NCI-H2227 treated with DMSO at 0.1 percent for 48 hours (cell line): Measurements from ENCODE around the gene DNAJC25.

Experiments
- DNase-seq: peaks from one replicate; lab custom pipeline; 2025; lab: John Stamatoyannopoulos, UW

The DNAJC25 gene

DNA sequence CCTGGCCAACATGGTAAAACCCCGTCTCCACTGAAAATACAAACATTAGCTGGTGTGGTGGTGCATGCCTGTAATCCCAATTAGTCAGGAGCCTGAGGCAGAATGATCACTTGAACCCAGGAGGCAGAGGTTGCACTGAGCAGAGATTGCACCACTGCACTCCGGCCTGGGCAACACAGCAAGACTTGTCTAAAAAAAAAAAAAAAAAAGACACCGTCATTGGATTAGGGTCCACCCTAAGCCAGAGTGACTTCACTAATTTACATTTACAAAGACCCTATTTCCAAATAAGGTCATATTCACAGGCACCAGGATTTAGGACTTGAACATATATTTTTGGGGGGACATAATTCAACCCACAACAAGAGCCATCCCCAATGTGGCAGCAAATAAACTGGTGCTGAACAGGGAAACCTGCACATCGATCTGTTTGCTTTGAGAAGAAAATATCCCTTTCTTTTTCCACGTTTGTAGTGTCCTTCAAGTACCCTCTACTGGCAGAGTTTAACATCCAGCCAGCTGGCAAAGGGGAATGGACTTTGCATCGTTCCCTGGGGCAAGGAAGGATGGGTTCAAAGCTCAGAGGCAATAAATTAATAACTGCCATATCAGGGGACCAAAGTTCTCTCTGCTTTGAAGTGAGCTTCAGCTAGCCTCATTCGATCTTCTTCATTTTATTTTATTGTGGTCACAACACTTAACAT lies 3.7 kb upstream of the DNAJC25 start:
- no peak for DNase-seq

DNA sequence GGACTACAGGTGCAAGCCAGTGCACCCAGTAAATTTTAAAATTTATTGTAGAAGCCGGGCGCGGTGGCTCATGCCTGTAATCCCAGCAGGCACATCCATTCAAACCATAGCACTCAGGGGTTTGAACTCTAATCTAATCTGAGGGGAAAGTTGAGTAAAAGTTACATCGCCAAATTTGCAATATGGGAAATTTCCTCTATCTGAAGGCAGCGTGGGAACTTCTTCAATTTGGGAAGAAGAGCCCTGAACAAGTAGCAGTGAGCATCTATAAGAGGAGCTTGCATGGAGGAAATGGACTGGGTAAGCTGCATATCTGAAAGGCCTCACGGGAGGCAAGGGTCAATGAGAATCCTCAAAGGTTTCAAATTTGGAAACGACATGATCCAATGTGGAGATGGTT lies 2.7 kb upstream of the DNAJC25 start:
- DNase-seq, result no peak

DNA sequence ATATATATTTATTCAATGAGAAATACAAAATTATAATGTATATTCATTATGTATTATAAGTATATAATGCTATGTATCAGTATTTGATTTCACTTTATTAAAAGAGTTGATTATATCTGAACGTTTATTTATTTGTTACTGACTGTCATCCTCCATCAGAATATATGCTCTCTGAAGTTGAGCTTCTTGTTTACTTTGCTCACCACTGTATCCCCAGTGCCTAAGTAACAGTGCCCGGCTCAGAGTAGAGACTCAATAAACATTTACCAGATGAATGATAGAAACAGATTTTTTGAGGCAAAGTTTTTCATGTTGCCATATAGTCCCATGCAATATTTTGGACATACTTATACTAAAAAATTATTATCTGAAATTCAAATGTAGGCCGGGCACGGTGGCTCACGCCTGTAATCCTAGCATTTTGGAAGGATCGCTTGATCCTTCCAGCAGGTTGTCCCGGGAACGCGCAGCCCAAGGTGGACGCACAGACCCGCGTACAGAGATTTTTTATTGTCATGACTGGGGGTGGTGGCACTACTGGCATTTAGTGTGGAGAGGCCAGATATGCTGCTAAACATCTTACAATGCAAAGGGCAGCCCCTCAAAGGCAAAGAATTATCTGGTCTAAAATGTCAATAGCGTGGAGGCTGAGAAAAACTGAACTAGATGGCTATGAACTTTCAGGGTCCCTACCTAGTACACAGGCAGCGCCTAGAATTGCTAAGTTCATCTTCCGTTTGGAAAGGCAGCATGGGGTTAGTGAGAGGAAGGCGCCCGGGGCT lies 761 bp upstream of the DNAJC25 start:
- DNase-seq, result no peak

DNA sequence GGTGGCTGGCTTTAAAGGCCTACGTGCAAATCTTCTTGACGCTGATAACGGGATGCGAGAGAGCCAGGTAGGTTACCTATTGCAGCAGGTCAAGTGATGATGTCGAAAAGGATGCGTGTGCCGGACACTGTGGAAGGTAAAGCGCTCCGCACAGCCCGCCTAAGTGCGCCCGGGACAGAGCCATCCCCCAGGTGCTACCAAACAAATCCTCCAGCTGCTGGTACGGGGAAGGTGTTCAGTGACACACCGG lies 245 bp upstream of the DNAJC25 start:
- DNase-seq, result no peak

DNA sequence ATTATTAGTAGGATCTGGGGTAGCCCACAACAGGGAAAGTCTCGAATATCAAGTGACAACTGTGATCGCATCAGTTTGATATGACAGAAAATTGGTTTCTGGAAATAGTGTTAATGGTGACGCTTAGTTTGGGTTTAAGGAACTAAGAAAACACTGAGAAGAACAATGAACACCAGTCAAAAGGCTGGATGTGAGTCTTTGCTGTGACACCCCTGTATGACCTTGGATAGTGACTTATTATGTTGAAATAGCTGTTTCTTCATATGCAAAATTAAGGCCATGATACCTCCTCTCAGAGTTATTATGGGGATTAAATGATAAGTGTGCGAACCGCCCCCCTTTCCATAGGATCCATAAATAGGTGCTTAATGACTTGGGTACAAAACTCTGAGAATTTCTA lies 926 bp downstream of the DNAJC25 start:
- DNase-seq, result no peak

DNA sequence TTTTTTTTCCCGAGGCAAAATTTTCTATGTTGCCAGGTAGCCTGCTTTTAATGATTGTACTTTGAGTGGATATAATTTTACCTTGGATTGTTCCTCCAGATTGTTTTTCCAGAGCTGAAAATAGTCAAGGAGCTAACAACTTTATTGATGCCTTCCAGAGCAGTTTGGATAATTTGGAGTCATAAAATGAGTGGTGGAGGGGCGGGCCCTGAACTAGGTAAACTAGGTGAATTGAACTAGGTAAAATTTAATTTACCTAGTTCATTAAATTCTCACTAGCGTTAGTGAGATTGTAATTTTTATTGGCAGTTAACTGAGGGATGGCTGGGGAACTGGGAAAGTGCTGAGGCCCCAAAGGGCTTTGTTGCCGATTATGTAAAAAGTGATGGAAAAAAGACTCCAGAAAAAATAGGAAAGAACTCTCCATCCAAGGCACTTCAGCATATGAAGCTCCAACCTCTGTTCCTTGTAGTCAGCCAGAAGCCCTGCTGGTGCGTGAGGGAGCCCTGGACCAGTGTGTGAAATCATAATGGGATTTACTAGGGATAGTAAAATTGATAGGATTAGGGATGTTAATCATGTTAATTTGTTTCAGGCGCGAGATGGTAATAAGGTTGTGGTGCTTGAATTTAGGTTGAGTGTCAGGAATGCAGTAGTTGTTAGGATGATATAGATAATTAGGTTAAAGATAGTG lies 1.7 kb downstream of the DNAJC25 start:
- no peak for DNase-seq

DNA sequence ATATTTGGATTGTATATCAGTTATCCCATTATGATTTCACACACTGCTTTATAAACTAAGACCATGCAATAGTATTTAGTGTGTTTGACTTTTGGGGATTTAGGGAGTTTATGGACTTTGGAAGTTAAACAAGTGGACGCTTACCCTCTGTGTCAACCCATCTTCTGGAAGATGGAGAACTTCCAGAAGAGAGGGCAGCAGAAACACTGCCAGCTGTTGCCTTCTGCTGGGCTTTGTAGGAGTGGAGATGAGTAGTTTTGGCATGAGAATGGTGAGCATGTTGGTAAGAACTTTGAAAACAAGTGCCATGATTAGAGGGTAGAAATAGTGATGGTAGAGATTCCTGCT lies 2.2 kb downstream of the DNAJC25 start:
- DNase-seq, result no peak

DNA sequence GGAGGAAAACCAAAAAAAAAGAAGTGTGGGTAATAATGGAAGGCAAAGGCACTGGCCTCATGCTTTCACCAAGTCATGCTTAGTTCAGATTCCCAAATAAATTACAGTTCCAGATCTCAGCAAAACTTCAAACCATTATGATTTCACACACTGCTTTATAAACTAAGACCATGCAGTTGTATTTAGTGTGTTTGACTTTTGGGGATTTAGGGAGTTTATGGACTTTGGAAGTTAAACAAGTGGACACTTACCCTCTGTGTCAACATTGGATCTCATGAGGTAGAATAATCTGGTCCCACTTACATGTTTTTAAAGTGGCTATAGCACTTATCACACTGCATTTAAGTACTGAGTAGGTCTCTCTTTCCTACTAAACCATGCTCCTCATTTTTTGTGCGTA lies 3.7 kb downstream of the DNAJC25 start:
- DNase-seq, result no peak

DNA sequence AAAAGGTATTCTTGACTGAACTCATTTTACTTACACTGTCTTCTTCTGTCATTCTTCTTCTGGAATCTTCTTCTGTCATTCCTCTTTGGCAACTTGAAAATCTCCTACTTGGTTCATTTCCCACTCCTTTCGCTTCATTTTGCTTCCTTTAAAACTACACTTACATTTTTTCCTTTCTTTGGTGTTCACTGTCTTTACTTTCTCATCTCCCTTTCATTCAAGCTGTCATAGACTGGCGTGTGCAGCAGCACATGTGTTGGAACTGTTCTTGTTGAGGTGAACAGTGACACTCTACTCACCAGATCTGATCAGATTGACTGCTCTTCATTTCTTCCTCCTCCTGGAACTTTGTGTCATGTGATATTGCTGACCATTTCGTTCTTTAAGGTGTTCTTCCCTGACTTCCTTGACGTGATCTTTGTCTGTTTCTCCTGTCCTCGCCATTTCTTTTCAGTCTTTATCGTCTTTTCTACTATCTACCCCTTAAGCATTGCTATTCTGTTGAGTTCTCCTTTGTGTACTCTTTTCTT lies 6.4 kb downstream of the DNAJC25 start:
- DNase-seq, result no peak

DNA sequence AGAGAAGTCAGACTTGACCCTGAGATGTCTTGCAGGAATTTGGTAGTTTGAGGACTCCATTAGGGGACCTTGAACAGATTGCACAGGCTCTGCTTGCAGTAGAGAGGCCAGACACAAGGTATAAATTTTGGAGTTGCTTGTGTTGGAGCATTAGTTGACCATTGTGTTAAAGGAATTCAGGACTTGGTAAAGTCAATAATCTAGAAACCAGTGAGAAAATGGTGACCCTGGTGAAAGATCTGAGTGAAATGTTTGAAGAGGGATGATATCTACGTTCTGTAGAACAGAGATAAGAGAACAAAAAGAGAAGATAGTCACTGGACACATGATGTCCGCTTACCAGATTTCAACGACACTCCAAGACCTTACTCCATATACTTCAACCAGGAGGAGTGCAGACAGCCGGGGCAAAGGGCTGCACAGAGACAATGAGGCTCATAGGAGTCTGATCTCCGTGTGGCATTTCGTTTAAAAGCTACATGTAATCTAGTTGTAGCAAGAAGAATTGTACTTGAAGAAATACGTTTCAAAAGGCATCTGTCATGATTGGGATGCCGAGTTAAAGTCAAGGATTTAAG lies 13.2 kb downstream of the DNAJC25 start:
- DNase-seq, result no peak

DNA sequence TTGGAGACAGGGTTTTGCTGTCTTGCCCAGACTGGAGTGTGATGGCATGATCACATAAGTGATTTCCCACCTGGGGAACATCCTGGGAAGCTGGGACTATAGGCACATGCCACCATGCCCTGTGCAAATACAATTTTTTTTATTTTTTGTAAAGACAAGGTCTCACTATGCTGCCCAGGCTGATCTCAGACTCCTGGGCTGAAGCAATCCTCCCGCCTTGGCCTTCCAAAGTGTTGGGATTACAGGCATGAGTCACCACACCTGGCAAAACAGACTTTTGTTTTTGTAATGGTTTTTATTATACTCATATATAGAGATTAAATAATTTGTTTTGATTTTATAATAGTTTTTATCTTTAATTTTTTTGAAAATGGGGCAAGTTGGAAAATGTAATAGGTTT lies 14.7 kb downstream of the DNAJC25 start:
- DNase-seq, result no peak

DNA sequence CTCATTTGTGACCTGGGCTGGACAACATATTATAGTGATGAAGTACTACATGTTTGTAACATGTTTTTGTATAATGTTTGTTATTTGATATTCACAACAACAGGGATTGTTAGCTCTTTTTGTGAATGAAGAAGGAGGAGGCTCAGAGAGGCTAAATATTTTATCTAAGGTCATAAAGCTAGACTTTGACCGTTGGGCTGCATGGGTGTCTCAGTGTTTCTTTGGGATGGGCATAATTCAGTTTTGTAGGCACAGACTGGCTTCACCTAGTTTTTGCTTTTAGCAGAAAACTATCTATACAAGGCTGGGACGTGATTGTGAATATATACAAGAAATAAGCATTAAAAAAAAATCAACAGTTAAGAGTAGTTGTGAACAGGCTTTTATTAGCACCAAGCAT lies 15.3 kb downstream of the DNAJC25 start:
- no peak for DNase-seq

DNA sequence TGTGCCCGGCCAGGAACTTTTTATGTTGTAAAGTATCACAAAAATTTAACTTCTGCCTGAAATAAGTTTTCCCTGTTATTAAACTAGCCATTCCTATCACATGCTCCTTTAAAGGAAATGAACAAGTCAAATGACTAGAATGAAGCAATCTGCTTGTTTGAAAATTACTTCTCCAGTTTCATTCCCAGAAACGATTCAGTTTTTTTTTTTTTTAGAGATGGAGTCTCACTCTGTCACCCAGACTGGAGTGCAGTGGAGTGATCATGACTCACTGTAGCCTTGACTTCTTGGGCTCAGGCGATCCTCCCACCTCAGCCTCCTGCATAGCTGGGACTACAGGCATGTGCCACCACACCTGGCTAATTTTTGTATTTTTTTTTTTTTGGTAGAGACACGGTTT lies 16.9 kb downstream of the DNAJC25 start:
- no peak for DNase-seq

DNA sequence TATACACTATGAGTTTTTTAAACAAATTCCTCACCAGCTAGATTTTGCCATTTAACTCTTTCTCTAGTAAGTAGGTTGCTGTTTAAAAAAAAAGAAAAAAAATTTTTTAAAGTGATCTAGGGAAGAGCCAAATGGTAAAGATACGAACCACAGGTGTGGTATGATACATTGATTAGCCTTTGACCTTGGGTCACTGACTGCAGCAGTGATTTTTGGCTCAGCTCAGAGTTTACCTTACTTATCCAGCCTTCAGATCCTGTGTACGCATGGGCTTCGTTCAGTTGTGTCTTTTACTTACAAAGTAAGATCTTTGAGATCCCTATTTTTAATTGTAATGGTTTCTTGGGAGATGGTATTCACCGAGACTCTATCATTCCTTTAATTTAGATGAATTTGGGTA lies 17.9 kb downstream of the DNAJC25 start:
- DNase-seq, result no peak

DNA sequence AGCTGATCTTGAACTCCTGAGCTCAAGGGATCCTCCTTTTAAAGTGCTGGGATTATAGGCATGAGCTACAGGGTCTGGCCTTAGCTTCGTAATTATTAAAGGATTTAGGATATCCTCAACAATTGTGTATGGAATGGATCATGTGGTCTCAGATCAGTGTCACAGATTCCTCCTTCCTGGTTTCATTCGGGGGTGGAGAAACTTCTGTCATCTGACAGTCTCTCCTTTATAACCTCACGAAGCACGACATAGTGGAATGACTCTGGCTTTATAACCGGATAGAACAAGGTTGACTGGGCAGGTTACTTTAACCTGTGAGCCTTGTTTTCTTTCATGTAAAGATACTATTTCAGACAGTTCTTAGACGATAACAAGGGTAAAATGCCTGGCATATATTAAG lies 25.9 kb downstream of the DNAJC25 start:
- DNase-seq, result no peak

DNA sequence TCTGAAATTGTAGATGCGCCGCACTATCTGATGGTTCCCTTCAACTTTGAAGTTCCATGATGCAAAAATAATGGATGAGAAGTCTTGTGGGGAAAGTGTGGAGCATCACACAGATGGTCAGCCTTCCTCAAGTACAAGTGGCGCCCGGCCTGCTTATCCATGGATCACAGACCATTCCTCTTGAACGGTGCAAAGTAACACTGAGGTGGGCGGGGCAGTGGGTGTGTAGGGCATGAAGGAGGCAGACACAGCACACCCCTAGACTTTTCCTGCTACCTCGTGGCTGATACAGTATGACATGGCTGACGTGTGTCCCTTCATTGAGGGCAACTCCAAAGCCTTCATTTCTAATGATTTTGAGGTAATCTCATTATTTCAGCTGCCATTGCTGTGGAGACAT lies 27.8 kb downstream of the DNAJC25 start:
- DNase-seq, result no peak

DNA sequence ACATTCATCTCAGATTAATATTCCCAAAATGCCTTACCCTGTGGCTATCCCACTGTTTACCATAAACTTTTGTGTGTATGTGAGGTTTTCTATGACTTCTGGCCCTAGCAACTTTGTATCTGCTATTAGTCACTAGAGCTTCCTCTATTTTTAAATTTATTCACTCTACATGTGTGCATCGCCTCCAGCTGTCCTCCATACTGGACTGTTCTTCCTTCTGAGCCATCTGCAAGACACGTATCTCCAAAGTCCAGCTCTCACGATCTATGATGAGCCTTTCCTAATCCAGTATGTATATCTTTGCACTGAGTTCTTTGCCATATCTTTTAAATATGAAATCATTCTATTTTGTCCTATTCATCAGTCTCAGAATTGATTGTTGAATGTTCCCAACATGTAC lies 28.6 kb downstream of the DNAJC25 start:
- DNase-seq, result no peak

DNA sequence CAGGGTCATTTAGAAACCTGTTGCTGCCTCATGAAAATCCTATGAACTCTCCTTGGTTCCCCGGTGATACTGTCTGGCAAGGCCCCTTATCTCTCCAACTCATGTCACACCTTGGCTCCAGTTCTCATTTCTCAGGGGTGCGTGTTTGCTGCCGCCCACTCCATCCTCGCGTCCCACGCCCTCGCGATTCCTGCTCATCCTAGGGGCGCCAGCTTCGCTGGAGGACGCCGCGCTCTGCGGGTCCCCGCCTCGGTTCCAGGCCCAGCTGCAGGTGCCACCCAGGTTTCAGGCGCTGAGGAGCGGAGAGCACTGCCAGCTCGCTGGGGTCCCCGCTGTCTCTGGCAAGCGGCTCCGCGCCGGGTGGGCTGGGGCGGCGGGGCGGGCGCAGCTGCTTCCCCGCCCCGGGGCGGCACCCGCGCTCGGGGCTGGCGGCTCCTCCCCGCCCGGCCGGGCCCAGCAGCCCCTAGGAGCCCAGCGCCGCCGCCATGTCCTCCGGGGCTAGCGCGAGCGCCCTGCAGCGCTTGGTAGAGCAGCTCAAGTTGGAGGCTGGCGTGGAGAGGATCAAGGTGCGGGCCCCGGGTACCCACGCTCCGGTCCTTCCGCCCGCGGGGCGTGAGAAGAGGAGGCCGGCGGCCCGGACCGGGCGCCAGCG lies 30.1 kb downstream of the DNAJC25 start, which contains the start of gene GNG10:
Gene GNG10 (plus strand): TSS at position 456 of the 652 bp plus-strand sequence. CDS start 30 bp downstream, at position 486.
- DNase-seq, result peak; percentile 32

DNA sequence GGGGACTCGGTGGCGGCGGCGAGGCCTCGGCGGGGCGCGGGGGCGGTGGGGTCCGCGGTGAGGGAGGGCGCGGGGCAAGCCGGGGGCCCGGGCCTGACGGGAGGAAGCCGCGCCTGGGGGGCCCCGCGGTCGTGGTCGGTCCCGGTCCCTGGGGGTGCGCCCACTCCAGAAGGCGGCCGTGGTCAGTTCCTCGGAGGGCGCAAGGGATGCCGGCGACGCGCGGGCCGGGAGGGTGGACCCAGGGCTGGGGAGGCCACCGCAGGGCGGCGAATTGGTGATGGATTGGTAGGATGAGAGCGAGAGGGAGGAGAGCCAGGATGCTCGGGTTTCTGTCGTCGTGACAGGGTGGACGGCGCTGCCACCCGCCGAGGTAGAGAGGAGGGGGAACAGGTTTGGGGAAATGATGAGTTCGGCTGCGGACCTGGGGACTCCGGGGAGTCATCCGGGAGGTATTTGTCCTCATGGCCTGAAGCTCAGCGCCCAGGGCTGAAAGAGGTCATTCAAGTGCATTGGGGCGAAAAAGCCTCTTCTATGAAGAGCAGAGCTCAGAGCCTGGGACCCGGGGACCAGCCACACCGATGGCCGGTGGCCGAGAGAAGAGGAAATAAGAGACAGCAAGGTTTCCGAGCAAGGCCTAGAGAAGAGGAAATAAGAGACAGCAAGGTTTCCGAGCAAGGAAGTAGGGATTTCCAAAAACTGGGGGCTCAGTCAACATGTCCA lies 30.8 kb downstream of the DNAJC25 start:
- peak; percentile 0 for DNase-seq

DNA sequence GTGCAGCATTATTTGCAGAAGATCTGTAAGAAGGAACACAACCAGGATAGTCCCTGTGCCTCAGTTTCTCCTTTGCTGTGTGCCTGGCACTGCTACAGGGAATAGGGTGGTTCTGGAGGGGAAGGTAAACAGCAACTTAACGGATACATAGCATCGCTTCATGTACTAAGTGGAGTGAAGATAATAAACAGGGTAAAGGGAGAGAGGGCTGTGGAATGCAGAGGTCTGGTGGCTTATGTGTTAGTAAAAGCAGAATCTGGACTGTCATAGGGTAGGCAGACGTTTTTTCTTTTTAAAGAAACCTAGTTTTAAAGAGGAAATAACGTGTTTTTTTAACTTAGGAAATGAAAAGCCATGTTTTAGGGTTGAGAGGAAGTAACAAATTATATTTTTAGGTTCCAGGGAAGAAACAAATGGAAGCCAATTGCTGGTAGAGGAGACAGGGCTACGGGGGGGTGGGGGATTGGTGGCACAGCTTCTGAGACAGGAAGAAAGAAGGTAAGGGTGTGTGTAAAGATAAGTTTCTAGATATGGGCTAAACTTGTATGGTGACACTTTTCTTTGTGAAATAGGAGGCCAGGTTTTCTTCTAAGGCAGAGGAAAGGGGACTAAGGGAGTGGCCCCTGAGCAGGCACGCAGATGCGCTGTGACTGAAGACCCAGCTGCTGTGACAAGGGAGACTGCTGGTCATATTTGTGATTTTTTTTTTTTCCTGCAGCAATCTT lies 31.6 kb downstream of the DNAJC25 start:
- no peak for DNase-seq

DNA sequence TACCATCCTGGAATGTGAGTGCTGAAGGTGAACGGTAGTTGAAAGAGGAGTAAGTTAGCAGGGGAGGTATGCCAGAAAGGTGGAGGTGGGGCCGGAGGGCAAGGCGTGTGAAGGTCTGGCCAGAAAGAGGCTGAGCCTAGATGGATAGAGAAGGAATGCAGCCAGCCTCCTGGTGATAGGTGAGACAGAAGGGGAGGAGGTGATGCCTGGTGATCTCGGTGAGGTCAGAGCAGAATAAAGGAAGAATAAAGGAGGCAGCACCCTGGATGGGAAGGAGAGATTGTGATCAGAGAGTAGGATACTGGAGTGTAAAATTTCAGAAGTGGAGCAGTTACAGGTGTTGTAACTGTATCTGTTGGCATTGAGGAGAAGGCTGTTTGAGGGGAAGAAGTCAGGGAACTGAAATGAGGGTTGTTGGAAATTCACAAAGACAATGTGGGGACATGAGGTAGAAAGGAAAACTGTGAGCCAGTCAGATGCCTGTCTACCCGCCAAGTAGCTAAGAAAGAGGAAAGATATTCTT lies 32.2 kb downstream of the DNAJC25 start:
- no peak for DNase-seq
